HG02759 (cell line): Measurements from ENCODE around the gene CD5L.
A peak's percentile ranks its signal among the peaks of the same experiment; 100 is the strongest.

Source experiments
- ATAC-seq: cut with Tn5 transposase; IDR thresholded peaks from one replicate; pipeline ENCODE4 v1.9.1; 2021; ENCODE audit warnings: mild to moderate bottlenecking, moderate library complexity; ENCODE audit not compliant: unreplicated experiment

The CD5L gene

GRCh38 chr1:157841708-157842107 is at the start of gene CD5L:
Gene CD5L, minus strand, starts transcription at chr1:157841808. Its CDS starts 107 bp downstream, at chr1:157841701.
- no peak for ATAC-seq

- no peak for ATAC-seq
Observed at GRCh38 chr1:157882580-157882979, 41.0 kb upstream of the CD5L start.

GRCh38 chr1:157880621-157881020 is 39.0 kb upstream of the CD5L start:
- ATAC-seq, result no peak

GRCh38 chr1:157878059-157878458 is 36.5 kb upstream of the CD5L start:
- ATAC-seq, result no peak

- no peak for ATAC-seq
Observed at GRCh38 chr1:157870490-157870889, 28.9 kb upstream of the CD5L start.

- ATAC-seq, result no peak
Observed at GRCh38 chr1:157868654-157869053, 27.0 kb upstream of the CD5L start.

GRCh38 chr1:157862114-157863070 is 20.8 kb upstream of the CD5L start:
- ATAC-seq, result no peak

GRCh38 chr1:157856538-157856937 is 14.9 kb upstream of the CD5L start:
- no peak for ATAC-seq

DNA sequence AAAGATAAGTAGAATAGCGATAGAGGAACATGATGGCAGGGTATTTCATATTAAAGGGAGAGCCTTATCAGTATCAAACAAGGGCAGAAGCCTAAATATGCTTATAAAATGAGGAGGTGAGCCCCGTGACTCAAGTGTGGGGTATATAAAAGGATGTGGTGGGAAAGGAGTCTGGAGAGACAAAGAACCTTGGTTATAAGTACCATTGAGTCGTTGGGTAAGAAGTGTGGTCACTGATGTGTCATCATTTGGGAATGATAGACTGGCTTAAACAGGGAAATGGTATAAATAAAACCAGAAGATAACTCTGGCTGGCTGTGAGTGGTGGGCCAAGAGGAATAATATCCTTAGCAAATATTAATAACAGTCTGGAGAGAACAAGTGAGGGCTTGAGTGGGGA is 10.9 kb upstream of the CD5L start:
- no peak for ATAC-seq

DNA sequence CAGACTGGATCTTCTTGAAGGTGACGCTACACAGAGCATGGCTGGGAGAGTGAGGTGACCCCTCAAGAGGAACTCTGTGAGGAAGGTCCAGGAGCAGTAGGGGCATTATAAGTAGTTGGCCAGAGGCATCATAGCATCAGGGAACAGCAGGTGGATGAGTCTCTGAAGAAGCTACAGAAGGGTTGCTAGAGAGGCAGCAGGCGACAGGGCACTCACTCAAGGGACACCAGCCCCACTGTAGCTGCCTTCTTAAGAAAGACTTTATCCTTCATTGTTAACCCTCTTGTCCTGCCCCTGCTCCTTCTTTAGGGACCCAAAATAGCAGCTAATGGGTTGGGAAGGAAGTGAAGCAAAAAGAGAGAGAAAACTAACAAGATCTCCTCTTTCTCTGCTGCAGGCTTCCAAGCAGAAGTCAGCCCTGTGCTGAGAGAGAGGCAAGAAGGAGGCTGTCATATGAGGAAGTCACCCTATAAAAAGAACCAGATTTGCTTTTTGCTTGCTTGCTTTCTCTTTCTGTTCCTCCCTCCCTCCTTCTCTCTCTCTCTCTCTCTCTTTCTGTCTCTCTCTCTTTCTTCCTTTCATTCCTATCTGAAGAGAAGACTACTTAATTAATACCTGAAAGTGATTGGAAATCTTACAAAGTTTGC is 7.7 kb upstream of the CD5L start:
- ATAC-seq, result peak; percentile 73

DNA sequence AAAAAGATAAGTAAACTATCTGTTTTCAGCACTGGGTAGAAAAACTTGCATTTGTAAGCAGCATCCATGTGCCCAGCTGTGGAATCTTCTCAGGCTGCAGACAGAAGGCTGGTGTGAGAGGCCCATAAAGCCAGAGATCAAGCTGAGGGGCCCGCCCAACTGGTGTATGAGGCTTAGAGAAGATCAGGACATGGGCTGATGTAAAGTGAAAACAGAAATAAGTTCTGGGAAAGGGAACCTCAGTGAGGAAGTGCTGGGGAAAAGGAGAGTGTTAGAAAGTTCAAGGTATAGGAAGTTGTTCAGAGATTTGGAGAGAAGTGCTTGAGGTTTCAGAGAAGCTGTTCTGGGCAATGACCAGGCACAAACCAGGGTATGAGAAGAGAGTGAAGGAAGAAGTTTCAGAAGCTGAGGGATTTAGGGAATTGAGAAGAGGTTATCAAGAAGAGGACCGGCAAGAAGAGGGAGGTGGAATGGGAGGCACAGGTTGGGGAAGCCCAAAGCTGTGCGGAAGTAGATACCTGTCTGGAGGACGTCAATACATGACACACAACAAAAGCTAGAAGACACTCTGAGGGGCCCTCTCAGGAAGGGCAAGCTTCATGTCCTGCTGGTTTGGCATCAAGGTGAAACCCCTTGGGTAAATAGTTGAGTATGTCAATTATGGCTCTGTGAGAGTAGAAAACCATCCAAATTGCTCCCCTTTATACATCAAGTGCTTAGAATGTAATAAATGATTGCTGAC is 2.7 kb upstream of the CD5L start:
- ATAC-seq, result no peak

GRCh38 chr1:157842939-157843338 is 1.3 kb upstream of the CD5L start:
- no peak for ATAC-seq

- ATAC-seq, result no peak
Observed at GRCh38 chr1:157838966-157839365, 2.6 kb downstream of the CD5L start.

- ATAC-seq, result no peak
Observed at GRCh38 chr1:157834430-157834829, 7.2 kb downstream of the CD5L start.

GRCh38 chr1:157833145-157833544 is 8.5 kb downstream of the CD5L start:
- ATAC-seq, result no peak

DNA sequence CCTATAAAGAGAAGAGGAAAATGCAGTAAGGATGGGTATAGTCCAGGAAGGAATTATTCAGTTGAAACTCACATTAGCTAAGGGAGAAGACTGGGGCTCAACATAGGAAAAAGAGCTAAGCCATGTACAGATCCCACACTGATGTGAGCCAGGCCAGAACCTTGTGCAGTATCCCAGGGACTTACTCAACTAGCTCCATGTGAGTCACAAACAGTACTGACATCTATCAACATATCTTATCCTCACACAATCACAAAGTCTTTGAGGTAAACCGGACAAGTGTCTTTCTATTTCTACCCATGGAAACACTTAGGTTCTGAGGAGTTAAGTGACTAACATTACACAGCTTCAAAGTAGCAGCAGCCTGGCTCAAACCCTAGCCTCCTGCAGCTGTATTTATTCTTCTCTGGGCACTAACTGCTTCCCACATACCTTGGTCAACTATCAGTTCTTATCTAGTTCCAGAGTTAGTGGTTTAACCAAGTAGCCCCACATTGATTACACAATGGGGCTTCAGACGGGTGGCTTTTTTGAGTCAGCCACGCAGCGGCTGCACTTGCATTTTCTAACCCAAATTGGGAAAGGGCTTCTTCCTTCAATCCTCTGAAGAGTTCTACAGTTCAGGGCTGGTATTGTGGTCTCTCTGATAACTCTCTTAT is 9.5 kb downstream of the CD5L start:
- ATAC-seq, result no peak

DNA sequence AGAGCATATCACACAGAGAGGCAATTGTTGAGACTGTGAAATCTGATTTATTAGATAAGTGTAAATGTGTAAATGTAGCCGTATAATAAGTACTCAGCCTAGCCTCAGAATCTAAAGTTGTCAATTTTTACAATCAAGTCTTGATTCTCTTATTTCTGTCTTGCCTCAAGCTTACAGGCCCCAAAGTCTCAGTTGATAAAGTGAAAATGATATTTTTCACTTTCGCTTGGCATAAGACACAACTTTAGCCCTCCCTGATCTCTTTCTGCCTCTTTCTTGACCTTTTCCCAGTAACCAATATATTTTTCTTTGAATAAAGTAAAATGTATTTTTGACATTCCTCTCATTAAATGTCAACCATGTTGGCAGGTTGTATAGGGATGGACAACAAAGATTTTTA is 10.7 kb downstream of the CD5L start:
- ATAC-seq, result no peak

GRCh38 chr1:157829711-157830110 is 11.9 kb downstream of the CD5L start:
- ATAC-seq, result no peak

DNA sequence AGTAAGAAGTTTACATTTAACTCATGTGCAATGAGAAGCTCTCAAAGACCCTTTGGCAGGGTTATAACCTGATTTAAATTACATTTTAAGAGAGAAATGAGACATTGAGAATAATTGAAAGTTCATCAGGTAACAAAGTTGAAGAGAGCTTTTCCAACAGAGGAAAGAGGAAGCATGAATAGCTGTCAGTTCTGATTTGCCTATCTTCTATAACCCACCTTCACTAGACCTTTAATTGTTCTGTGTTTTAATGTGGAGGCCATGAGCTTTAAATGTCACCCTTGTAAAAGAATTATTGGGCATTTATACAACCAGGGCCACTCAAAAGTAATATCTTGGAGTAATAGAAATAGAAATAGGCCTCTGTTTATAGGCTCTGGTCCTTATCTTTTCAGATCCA is 12.4 kb downstream of the CD5L start:
- no peak for ATAC-seq

- ATAC-seq, result no peak
Observed at GRCh38 chr1:157820299-157820698, 21.3 kb downstream of the CD5L start.

DNA sequence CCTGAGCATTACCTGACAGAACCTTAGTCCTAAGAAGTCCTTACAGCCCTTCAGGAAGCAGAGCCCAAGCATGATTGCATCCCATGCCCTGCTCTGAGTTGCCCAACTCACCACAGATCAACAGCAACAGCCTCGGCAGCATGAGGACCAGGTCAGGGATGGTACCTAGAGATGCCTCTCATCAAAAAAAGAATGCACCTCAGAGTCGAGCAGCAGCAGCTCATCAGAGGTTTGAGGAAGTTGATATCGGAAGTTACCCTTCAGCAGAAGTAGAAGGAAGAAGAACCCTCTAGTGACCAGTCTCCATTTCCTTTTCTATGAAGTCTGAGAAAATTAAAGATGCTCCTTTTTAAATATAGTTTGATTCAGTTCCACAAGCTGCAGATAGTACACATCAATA is 21.7 kb downstream of the CD5L start, which contains the start of gene FCRL1:
FCRL1 (minus strand) TSS at position 225 of the 400 bp plus-strand sequence; CDS start at position 142, 83 bp downstream.
- no peak for ATAC-seq
